Astrocyte (in vitro differentiated cells and primary cell): ENCODE measurements around the gene GSK3B.

Experiments used
- CTCF ChIP-seq: IDR thresholded peaks from 2 replicates; pipeline ENCODE4 v1.5.1; 2011; ENCODE audit warnings: low read depth, mild to moderate bottlenecking, inconsistent platforms, low read length, moderate library complexity; ENCODE audit not compliant: insufficient read depth
- EZH2 ChIP-seq: IDR thresholded peaks from 2 replicates; pipeline ENCODE4 v1.6.1; 2012; ENCODE audit warnings: mild to moderate bottlenecking, low read length, inconsistent platforms; ENCODE audit not compliant: insufficient read depth

GRCh38 chr3:119989981-119990655 lies 104.1 kb downstream of the GSK3B start:
- TF ChIP-seq CTCF = no peak
- no peak for TF ChIP-seq EZH2
